ENCODE data around the gene MYRIP. TPM values are rescaled to one million over a fixed set of nuclear protein-coding genes. Genes with fewer than 3 reads are reported as not detected.

Gene MYRIP
- total and polyA plus RNA-seq, 4 donors, result 0.98 to 11.7 (median 6.8) TPM

DNA sequence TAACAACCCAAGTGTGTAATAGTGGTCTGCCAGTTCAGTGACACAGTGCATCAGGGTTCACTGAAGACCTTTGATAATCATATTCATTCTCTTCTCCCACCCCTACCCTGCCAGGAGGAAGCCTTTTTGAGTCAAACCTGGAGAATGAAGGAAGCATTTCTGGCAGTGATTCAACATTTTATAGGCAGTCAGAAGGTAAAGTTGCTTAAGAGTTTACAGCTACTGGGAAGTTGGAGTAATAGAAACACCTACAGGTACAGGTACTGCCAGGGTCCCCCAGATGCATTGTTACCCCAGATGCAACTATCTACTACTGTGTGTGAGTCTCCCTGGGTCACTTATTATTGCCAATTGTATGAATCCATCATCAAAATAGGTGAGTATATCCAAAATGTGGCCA lies 353.2 kb downstream of the MYRIP start:
- no peaks in the 10 kb centered on the region for H3K36me3 ChIP-seq (ENCODE audit: control insufficient read depth in 4 of 4, insufficient read depth in 3 of 4, low read depth in 1 of 4, low read length in 3 of 4)
- H3K9ac ChIP-seq (ENCODE audit: low read depth in 1 of 2, low read length in 2 of 2), result no peak overlapping the region
- no peak overlapping the region for H3K4me3 ChIP-seq (ENCODE audit: low read depth in 1 of 3, low read length in 3 of 3)
- TF ChIP-seq FOXA2 (IDR thresholded peaks at IDR 0.05) (no peak), EGR1 (IDR thresholded peaks at IDR 0.05; ENCODE audit: low read depth in 2 of 2) (no peak), HNF4G (IDR thresholded peaks at IDR 0.05) (no peak)
- H3K27me3 ChIP-seq (ENCODE audit: control insufficient read depth in 4 of 4, insufficient read depth in 4 of 4, low read length in 3 of 4), result no peaks in the 10 kb centered on the region
- H3K9me3 ChIP-seq (ENCODE audit: control insufficient read depth in 4 of 4, low read length in 3 of 4), result no peaks in the 10 kb centered on the region
- DNase-seq (ENCODE audit: low spot score), result no peak
- no peak overlapping the region for H3K27ac ChIP-seq (ENCODE audit: low read depth in 1 of 2, low read length in 2 of 2)
- peaks cover 2 to 5% (median 2%) of the 10 kb centered on the region in 4 donors for H3K4me1 ChIP-seq (ENCODE audit: control insufficient read depth in 4 of 4, insufficient read depth in 4 of 4, low read length in 3 of 4)

DNA sequence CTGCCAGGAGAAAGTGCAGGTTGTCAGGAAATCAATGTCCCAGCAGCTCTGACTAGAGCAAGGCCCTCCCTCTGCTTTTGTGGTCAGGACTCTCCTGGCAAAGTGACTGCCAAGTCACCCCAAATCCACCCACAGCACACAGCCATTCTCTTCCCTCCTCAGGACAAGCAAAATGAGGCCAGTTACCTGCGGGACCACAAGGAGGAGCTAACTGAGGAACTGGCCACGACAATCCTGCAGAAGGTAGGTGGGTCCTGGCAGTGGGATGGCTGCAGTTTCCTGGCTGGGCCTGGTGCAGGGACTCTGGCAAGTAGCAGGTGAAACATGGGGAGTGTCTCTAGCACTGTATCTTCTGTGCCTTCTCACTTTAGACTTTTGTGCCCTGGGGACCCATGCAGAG lies 357.6 kb downstream of the MYRIP start:
- Histone ChIP-seq H3K9ac (ENCODE audit: low read depth in 1 of 2, low read length in 2 of 2) (no peak overlapping the region), H3K36me3 (ENCODE audit: control insufficient read depth in 4 of 4, insufficient read depth in 3 of 4, low read depth in 1 of 4, low read length in 3 of 4) (peaks cover 0 to 15% (median 9%) of the 10 kb centered on the region in 4 donors), H3K27me3 (ENCODE audit: control insufficient read depth in 4 of 4, insufficient read depth in 4 of 4, low read length in 3 of 4) (no peaks in the 10 kb centered on the region), H3K4me1 (ENCODE audit: control insufficient read depth in 4 of 4, insufficient read depth in 4 of 4, low read length in 3 of 4) (peaks cover 2 to 12% (median 9%) of the 10 kb centered on the region in 4 donors), H3K27ac (ENCODE audit: low read depth in 1 of 2, low read length in 2 of 2) (no peak overlapping the region), H3K9me3 (ENCODE audit: control insufficient read depth in 4 of 4, low read length in 3 of 4) (no peaks in the 10 kb centered on the region), H3K4me3 (ENCODE audit: low read depth in 1 of 3, low read length in 3 of 3) (no peak overlapping the region)
- no peak for DNase-seq (ENCODE audit: low spot score)
- TF ChIP-seq HNF4A (conservative IDR thresholded peaks at IDR 0.05) (no peak), TAF1 (conservative IDR thresholded peaks at IDR 0.05) (no peak), GABPA (IDR thresholded peaks at IDR 0.05 in 1 of 2, conservative IDR thresholded peaks at IDR 0.05 in 1 of 2) (no peak), RXRA (IDR thresholded peaks at IDR 0.05) (no peak), YY1 (IDR thresholded peaks at IDR 0.05) (no peak), SP1 (IDR thresholded peaks at IDR 0.05) (no peak), HNF4G (IDR thresholded peaks at IDR 0.05) (no peak), FOXA2 (IDR thresholded peaks at IDR 0.05) (no peak), EGR1 (IDR thresholded peaks at IDR 0.05; ENCODE audit: low read depth in 2 of 2) (no peak)
- TF ChIP-seq, protein P1, sequence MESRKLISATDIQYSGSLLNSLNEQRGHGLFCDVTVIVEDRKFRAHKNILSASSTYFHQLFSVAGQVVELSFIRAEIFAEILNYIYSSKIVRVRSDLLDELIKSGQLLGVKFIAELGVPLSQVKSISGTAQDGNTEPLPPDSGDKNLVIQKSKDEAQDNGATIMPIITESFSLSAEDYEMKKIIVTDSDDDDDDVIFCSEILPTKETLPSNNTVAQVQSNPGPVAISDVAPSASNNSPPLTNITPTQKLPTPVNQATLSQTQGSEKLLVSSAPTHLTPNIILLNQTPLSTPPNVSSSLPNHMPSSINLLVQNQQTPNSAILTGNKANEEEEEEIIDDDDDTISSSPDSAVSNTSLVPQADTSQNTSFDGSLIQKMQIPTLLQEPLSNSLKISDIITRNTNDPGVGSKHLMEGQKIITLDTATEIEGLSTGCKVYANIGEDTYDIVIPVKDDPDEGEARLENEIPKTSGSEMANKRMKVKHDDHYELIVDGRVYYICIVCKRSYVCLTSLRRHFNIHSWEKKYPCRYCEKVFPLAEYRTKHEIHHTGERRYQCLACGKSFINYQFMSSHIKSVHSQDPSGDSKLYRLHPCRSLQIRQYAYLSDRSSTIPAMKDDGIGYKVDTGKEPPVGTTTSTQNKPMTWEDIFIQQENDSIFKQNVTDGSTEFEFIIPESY (IDR thresholded peaks at IDR 0.05), result no peak
- TF ChIP-seq, protein P2, sequence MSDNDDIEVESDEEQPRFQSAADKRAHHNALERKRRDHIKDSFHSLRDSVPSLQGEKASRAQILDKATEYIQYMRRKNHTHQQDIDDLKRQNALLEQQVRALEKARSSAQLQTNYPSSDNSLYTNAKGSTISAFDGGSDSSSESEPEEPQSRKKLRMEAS (IDR thresholded peaks at IDR 0.05), result no peak
- TF ChIP-seq, protein P3, sequence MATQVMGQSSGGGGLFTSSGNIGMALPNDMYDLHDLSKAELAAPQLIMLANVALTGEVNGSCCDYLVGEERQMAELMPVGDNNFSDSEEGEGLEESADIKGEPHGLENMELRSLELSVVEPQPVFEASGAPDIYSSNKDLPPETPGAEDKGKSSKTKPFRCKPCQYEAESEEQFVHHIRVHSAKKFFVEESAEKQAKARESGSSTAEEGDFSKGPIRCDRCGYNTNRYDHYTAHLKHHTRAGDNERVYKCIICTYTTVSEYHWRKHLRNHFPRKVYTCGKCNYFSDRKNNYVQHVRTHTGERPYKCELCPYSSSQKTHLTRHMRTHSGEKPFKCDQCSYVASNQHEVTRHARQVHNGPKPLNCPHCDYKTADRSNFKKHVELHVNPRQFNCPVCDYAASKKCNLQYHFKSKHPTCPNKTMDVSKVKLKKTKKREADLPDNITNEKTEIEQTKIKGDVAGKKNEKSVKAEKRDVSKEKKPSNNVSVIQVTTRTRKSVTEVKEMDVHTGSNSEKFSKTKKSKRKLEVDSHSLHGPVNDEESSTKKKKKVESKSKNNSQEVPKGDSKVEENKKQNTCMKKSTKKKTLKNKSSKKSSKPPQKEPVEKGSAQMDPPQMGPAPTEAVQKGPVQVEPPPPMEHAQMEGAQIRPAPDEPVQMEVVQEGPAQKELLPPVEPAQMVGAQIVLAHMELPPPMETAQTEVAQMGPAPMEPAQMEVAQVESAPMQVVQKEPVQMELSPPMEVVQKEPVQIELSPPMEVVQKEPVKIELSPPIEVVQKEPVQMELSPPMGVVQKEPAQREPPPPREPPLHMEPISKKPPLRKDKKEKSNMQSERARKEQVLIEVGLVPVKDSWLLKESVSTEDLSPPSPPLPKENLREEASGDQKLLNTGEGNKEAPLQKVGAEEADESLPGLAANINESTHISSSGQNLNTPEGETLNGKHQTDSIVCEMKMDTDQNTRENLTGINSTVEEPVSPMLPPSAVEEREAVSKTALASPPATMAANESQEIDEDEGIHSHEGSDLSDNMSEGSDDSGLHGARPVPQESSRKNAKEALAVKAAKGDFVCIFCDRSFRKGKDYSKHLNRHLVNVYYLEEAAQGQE (IDR thresholded peaks at IDR 0.05), result no peak
- 82% methylated on average over 2 of the region's 2 CpGs for WGBS

DNA sequence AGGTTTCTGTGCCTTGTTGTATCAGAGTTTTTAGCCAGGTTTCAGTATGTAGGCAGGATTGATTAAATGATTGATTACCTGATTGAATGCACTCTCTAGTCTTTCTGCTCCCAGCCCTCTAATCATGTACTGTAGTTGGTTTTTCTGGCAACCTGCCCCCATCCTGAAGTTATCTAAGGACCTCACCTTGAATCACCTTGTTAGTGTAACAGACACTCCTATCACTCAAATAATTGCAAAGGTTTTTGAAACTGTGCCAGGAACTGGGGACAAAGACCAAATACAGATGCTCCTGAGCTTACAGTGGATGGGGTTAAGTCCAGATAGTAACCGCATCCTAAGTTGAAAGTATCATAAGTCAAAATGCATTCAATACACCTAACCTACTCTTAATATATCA lies 358.5 kb downstream of the MYRIP start:
- Histone ChIP-seq H3K27me3 (ENCODE audit: control insufficient read depth in 4 of 4, insufficient read depth in 4 of 4, low read length in 3 of 4) (no peaks in the 10 kb centered on the region), H3K4me3 (ENCODE audit: low read depth in 1 of 3, low read length in 3 of 3) (no peak overlapping the region), H3K4me1 (ENCODE audit: control insufficient read depth in 4 of 4, insufficient read depth in 4 of 4, low read length in 3 of 4) (peaks cover 2 to 12% (median 9%) of the 10 kb centered on the region in 4 donors), H3K27ac (ENCODE audit: low read depth in 1 of 2, low read length in 2 of 2) (no peak overlapping the region), H3K9me3 (ENCODE audit: control insufficient read depth in 4 of 4, low read length in 3 of 4) (no peaks in the 10 kb centered on the region), H3K36me3 (ENCODE audit: control insufficient read depth in 4 of 4, insufficient read depth in 3 of 4, low read depth in 1 of 4, low read length in 3 of 4) (peaks cover 0 to 17% (median 11%) of the 10 kb centered on the region in 4 donors), H3K9ac (ENCODE audit: low read depth in 1 of 2, low read length in 2 of 2) (no peak overlapping the region)
- TF ChIP-seq RAD21 (IDR thresholded peaks at IDR 0.05) (no peak), FOXA2 (IDR thresholded peaks at IDR 0.05) (no peak), HNF4A (conservative IDR thresholded peaks at IDR 0.05) (peak; percentile 29 to 58), EGR1 (IDR thresholded peaks at IDR 0.05; ENCODE audit: low read depth in 2 of 2) (no peak), RXRA (IDR thresholded peaks at IDR 0.05) (peak; percentile 61 to 90), SP1 (IDR thresholded peaks at IDR 0.05) (no peak)
- TF ChIP-seq, protein P1 (IDR thresholded peaks at IDR 0.05), result no peak
- TF ChIP-seq, protein P3 (IDR thresholded peaks at IDR 0.05), result no peak
- 29% methylated on average over 1 of the region's 1 CpG for WGBS
- no peak for DNase-seq (ENCODE audit: low spot score)

Data from liver (tissue), 9 donors.